CD14-positive monocyte (primary cell): Measurements from ENCODE around the gene IKZF4. TPM values are rescaled to one million over a fixed set of nuclear protein-coding genes. Genes with fewer than 3 reads are reported as not detected.
A peak's percentile ranks its signal among the peaks of the same experiment; 100 is the strongest.

ENCODE experiments used
- DNase-seq, 3 donors: peaks; one replicate each; pipeline ENCODE4 v3.0.0-alpha.2; 2011 to 2022
- H2AFZ ChIP-seq: 2 replicates; pipeline ENCODE4 v1.6.0; 2012; ENCODE audit warnings: mild to moderate bottlenecking, low read depth, low read length, inconsistent platforms; ENCODE audit not compliant: insufficient read depth, poor library complexity, severe bottlenecking
- H3K27ac ChIP-seq, 2 donors: 1 replicate in 1 of 2; 2 replicates in 1 of 2; pipeline ENCODE4 v1.5.1; 2012 to 2013; ENCODE audit warnings: low read length in 2 of 2, control low read depth in 1 of 2, inconsistent platforms in 1 of 2, low read depth in 1 of 2, mild to moderate bottlenecking in 1 of 2
- H3K27me3 ChIP-seq, 2 donors: one replicate each; pipeline versions ENCODE4 v1.6.0 to v1.6.1; 2011 to 2013; ENCODE audit warnings: low read length in 2 of 2; ENCODE audit not compliant: control insufficient read depth in 2 of 2, insufficient read depth in 2 of 2
- H3K36me3 ChIP-seq, 2 donors: replicated peaks in 1 of 2; 1 replicate in 1 of 2; 2 replicates in 1 of 2; pipeline versions ENCODE4 v1.5.1 to v1.6.1; 2012 to 2013; ENCODE audit warnings: low read length in 2 of 2, control low read depth in 1 of 2, inconsistent platforms in 1 of 2, mild to moderate bottlenecking in 1 of 2; ENCODE audit not compliant: insufficient read depth in 2 of 2, control insufficient read depth in 1 of 2
- H3K4me1 ChIP-seq, 2 donors: 1 replicate in 1 of 2; 2 replicates in 1 of 2; pipeline versions ENCODE4 v1.5.1 to v1.6.1; 2012 to 2013; ENCODE audit warnings: low read length in 2 of 2, control low read depth in 1 of 2, inconsistent platforms in 1 of 2, mild to moderate bottlenecking in 1 of 2, moderate library complexity in 1 of 2; ENCODE audit not compliant: insufficient read depth in 2 of 2, control insufficient read depth in 1 of 2
- H3K4me2 ChIP-seq: replicated peaks from 2 replicates; pipeline ENCODE3; 2012; ENCODE audit warnings: low read length, moderate library complexity, mild to moderate bottlenecking; ENCODE audit not compliant: poor library complexity, severe bottlenecking; ENCODE audit errors: extremely low read depth
- H3K4me3 ChIP-seq, 3 experiments: fragments of 200-600 bp in 1 of 3; sonication (generic) in 1 of 3; replicated peaks in 1 of 3; 1 replicate in 2 of 3; 2 replicates in 1 of 3; pipeline ENCODE4 v1.5.1; 2011 to 2013; ENCODE audit warnings: low read length in 3 of 3, mild to moderate bottlenecking in 3 of 3, control low read depth in 2 of 3, low read depth in 2 of 3, inconsistent platforms in 1 of 3, moderate library complexity in 1 of 3
- H3K79me2 ChIP-seq: 2 replicates; pipeline ENCODE4 v1.6.0; 2012; ENCODE audit warnings: mild to moderate bottlenecking, control low read depth, inconsistent platforms, low read length, moderate library complexity; ENCODE audit not compliant: insufficient read depth
- H3K9ac ChIP-seq: 2 replicates; pipeline ENCODE4 v1.6.0; 2017; ENCODE audit warnings: low read length, mild to moderate bottlenecking; ENCODE audit not compliant: insufficient read depth, poor library complexity, severe bottlenecking
- H3K9me3 ChIP-seq, 2 donors: replicated peaks in 1 of 2; 1 replicate in 1 of 2; 2 replicates in 1 of 2; pipeline versions ENCODE4 v1.5.1 to v1.6.1; 2012 to 2013; ENCODE audit warnings: low read length in 2 of 2, control low read depth in 1 of 2; ENCODE audit not compliant: control insufficient read depth in 1 of 2, insufficient read depth in 1 of 2
- H4K20me1 ChIP-seq: 2 replicates; pipeline ENCODE4 v1.6.0; 2012; ENCODE audit warnings: mild to moderate bottlenecking, low read length, control low read depth, moderate library complexity; ENCODE audit not compliant: insufficient read depth
- H3K27ac Mint-ChIP-seq, 7 donors: one replicate each; pipeline ENCODE4 v1.8.0; 2020; ENCODE audit warnings: mild to moderate bottlenecking in 7 of 7, mixed read lengths in 7 of 7, moderate library complexity in 6 of 7, inconsistent platforms in 2 of 7
- H3K27me3 Mint-ChIP-seq, 3 donors: one replicate each; pipeline ENCODE4 v1.8.0; 2021 to 2022; ENCODE audit warnings: low read depth in 3 of 3, mild to moderate bottlenecking in 3 of 3, mixed read lengths in 3 of 3, moderate library complexity in 3 of 3, inconsistent platforms in 1 of 3
- H3K36me3 Mint-ChIP-seq, 2 donors: one replicate each; pipeline ENCODE4 v1.8.0; 2020; ENCODE audit warnings: mixed read lengths in 2 of 2, inconsistent platforms in 1 of 2, mild to moderate bottlenecking in 1 of 2
- H3K4me1 Mint-ChIP-seq: one replicate; pipeline ENCODE4 v1.8.0; 2020; ENCODE audit warnings: mild to moderate bottlenecking, mixed read lengths
- H3K4me3 Mint-ChIP-seq, 2 donors: one replicate each; pipeline ENCODE4 v1.8.0; 2020; ENCODE audit warnings: mild to moderate bottlenecking in 2 of 2, mixed read lengths in 2 of 2, moderate library complexity in 1 of 2
- H3K9me3 Mint-ChIP-seq, 7 donors: one replicate each; pipeline ENCODE4 v1.8.0; 2020 to 2022; ENCODE audit warnings: mixed read lengths in 7 of 7, mild to moderate bottlenecking in 6 of 7, moderate library complexity in 6 of 7, inconsistent platforms in 2 of 7
- whole genome bisulfite sequencing: methylation state at CpG from one replicate; pipeline ENCODE4 v1.1.5; 2013; ENCODE audit warnings: missing lambda C conversion rate; ENCODE audit not compliant: insufficient coverage; 5-methylcytosine and 5-hydroxymethylcytosine counted together
- intact Hi-C, 2 donors: fragments of 100-400 bp; cut with micrococcal nuclease; formaldehyde crosslinking; loops; one replicate each; pipeline versions ENCODE4 v1.15.0 to v1.15.1; 2023
- polyA plus RNA-seq, 3 donors: library from polyadenylated mRNA; depleted of rRNA in 1 of 3; unstranded in 2 of 3; stranded (reverse) in 1 of 3; fragments of 300-500 nt in 2 of 3; fragments of >200 nt in 1 of 3; fragmentation: Illumina TruSeq in 2 of 3; gene quantifications; 1 replicate in 2 of 3; 2 replicates in 1 of 3; pipeline ENCODE4 v1.2.3, GENCODE V29; 2012 to 2021
- TF ChIP-seq, protein P1 (sequence below): fragments of 200-600 bp; IDR thresholded peaks from one replicate; pipeline ENCODE4 v1.8.0; 2022; ENCODE audit warnings: antibody characterized with exemption, mild to moderate bottlenecking

Gene IKZF4
- polyA plus RNA-seq, 3 donors = 0.09 to 4.9 (median 1.3) TPM

DNA sequence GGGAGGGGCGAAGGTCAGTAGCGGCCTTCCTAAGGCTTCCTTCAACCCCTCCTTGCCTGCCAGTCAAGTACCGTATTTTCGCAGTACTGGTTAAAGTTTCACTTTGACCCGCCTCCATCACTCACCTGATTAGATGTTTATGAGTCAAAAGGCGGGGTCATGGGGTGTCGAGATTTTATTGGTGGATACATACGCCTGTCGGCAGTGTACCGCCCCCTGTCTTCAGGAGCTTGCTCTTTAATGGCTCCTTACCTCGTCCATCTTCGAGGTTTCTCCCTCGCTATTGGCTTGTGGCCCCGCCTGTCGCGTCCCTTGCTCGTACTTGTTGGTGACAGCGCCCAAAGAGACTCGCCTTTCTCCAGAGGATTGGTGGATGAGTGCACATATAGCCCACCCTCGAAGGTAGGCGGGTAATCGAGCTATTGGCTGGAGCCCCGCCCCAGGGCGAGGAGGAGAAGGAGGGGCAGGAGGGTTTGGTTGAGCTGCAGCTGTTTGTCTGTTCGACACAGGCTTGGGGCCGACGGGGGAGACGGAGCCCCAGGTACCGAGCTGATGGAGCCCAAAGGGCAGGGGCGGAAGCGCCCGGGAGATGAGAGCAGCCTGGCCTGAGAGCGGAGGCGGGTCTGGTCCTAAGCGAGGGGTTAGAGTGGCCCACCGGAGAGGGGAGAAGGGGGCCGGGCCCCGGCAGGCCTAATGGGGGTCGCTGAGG is 47.1 kb upstream of the IKZF4 start, which contains the start of gene RAB5B:
RAB5B (plus strand) TSS at position 480 of the 709 bp plus-strand sequence. CDS start 12,883 bp downstream, outside the sequence.
- intact Hi-C loops = loop anchor here in 1 of 2 donors (2.0 to 10.0 kb wide), 3 partner anchors 46 to 141 kb away; partner anchors contain the start of genes PYM1, RPL41 and ZC3H10
- no peaks in the 10 kb centered on the region for H3K36me3 ChIP-seq
- peak within 1 kb of the TSS; percentile 83 to 90 for H3K27ac ChIP-seq
- peaks cover 48% of the 10 kb centered on the region for H3K79me2 ChIP-seq
- peaks cover 23% of the 10 kb centered on the region for H4K20me1 ChIP-seq
- peaks cover 9 to 14% of the 10 kb centered on the region in 2 donors for H3K36me3 Mint-ChIP-seq
- H3K4me3 ChIP-seq = peak within 1 kb of the TSS; percentile 82 to 98 (median 92)
- peak within 1 kb of the TSS; percentile 92 for H3K9ac ChIP-seq
- peaks cover 26 to 42% of the 10 kb centered on the region in 2 donors for H3K4me1 ChIP-seq
- TF ChIP-seq, protein P1, sequence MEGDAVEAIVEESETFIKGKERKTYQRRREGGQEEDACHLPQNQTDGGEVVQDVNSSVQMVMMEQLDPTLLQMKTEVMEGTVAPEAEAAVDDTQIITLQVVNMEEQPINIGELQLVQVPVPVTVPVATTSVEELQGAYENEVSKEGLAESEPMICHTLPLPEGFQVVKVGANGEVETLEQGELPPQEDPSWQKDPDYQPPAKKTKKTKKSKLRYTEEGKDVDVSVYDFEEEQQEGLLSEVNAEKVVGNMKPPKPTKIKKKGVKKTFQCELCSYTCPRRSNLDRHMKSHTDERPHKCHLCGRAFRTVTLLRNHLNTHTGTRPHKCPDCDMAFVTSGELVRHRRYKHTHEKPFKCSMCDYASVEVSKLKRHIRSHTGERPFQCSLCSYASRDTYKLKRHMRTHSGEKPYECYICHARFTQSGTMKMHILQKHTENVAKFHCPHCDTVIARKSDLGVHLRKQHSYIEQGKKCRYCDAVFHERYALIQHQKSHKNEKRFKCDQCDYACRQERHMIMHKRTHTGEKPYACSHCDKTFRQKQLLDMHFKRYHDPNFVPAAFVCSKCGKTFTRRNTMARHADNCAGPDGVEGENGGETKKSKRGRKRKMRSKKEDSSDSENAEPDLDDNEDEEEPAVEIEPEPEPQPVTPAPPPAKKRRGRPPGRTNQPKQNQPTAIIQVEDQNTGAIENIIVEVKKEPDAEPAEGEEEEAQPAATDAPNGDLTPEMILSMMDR = no peak
- peaks cover 24% of the 10 kb centered on the region for H3K4me1 Mint-ChIP-seq
- DNase-seq = peak; percentile 99 to 100 (median 100)
- peaks cover 0 to 3% (median 0%) of the 10 kb centered on the region in 7 donors for H3K9me3 Mint-ChIP-seq
- no peak within 1 kb of the TSS for H3K4me3 Mint-ChIP-seq
- peak within 1 kb of the TSS; percentile 83 for H2AFZ ChIP-seq
- H3K9me3 ChIP-seq = no peaks in the 10 kb centered on the region
- peaks cover 0 to 2% (median 0%) of the 10 kb centered on the region in 3 donors for H3K27me3 Mint-ChIP-seq
- no peaks in the 10 kb centered on the region for H3K27me3 ChIP-seq
- 0% methylated on average over 28 of the region's 39 CpGs for WGBS
- H3K4me2 ChIP-seq = peak within 1 kb of the TSS; percentile 97
- H3K27ac Mint-ChIP-seq = no peak within 1 kb of the TSS

DNA sequence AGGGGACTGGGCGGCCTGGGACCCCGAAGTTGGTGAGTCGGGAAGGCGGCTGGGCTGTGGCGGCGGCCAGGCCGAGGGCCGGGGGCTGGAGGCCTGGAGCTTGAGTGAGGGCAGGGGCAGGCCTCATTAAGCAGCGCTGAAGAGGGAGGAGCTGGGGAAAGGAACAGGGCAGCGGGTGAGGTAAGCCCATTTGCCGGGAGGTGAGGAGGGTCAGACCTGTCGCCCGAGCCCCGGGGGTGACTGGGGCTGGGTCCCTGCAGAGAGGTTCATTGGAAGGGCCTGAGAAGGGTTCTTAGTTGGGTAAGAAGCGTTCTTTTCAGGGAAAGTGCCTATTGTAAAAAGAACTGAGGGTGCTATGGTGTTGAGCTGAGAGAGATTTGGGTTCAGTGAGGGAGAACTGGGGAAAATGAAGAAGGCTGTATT is 46.5 kb upstream of the IKZF4 start:
- TF ChIP-seq, protein P1 = no peak
- peaks cover 24% of the 10 kb centered on the region for H3K4me1 Mint-ChIP-seq
- Histone ChIP-seq H3K27ac (peak overlapping the region; percentile 64 to 87), H3K27me3 (no peaks in the 10 kb centered on the region), H4K20me1 (peaks cover 27% of the 10 kb centered on the region), H3K4me2 (peak overlapping the region; percentile 97), H3K4me3 (peak overlapping the region; percentile 77 to 92 (median 82)), H3K9ac (peak overlapping the region; percentile 92), H2AFZ (peak overlapping the region; percentile 83), H3K4me1 (peaks cover 26 to 42% of the 10 kb centered on the region in 2 donors), H3K79me2 (peaks cover 52% of the 10 kb centered on the region), H3K9me3 (no peaks in the 10 kb centered on the region), H3K36me3 (no peaks in the 10 kb centered on the region)
- intact Hi-C loops = loop anchor here in 1 of 2 donors (5.0 to 10.0 kb wide), 2 partner anchors 47 to 140 kb away; partner anchors contain the start of genes PYM1, RPL41 and ZC3H10
- peaks cover 0 to 2% (median 0%) of the 10 kb centered on the region in 3 donors for H3K27me3 Mint-ChIP-seq
- peaks cover 0 to 3% (median 0%) of the 10 kb centered on the region in 7 donors for H3K9me3 Mint-ChIP-seq
- H3K27ac Mint-ChIP-seq = no peak overlapping the region
- peaks cover 12 to 20% of the 10 kb centered on the region in 2 donors for H3K36me3 Mint-ChIP-seq
- WGBS = 1% methylated on average over 15 of the region's 15 CpGs
- DNase-seq = peak; percentile 22 to 50 (median 27)
- H3K4me3 Mint-ChIP-seq = no peak overlapping the region
